HepG2 (cell line): ENCODE data around the gene GRAMD4. TPM values are rescaled to one million over a fixed set of nuclear protein-coding genes. Genes with fewer than 3 reads are reported as not detected.

Experiments
- CEBPB ChIP-seq: IDR thresholded peaks from 2 replicates; pipeline ENCODE4 v1.6.1; 2011; ENCODE audit warnings: low read depth, low read length, improper control_type of control experiment, borderline replicate concordance
- CENPX ChIP-seq: sonication (generic); formaldehyde crosslinking; IDR thresholded peaks from 2 replicates; pipeline ENCODE4 v1.9.0; 2021; ENCODE audit warnings: mild to moderate bottlenecking, missing genetic modification reagents, moderate library complexity
- JUNB ChIP-seq: sonication (generic); formaldehyde crosslinking; IDR thresholded peaks from 2 replicates; pipeline ENCODE4 v1.8.0; 2022; ENCODE audit warnings: missing genetic modification reagents, mild to moderate bottlenecking, borderline replicate concordance
- MIXL1 ChIP-seq: IDR thresholded peaks from 2 replicates; pipeline ENCODE4 v1.6.1; 2016
- NCOR1 ChIP-seq: fragments of 200-600 bp; sonication (generic); IDR thresholded peaks from 2 replicates; pipeline ENCODE4 v1.7.0; 2017; ENCODE audit warnings: antibody characterized with exemption, low read length, borderline replicate concordance
- PHF21A ChIP-seq: sonication (generic); formaldehyde crosslinking; IDR thresholded peaks from 2 replicates; pipeline ENCODE4 v1.5.0; 2020; ENCODE audit warnings: mild to moderate bottlenecking, missing genetic modification reagents
- PPARG ChIP-seq: conservative IDR thresholded peaks from 2 replicates; pipeline ENCODE4 v1.6.1; 2016; ENCODE audit warnings: missing biosample characterization, missing genetic modification reagents
- TBL1XR1 ChIP-seq: fragments of 150-350 bp; IDR thresholded peaks from 2 replicates; pipeline ENCODE4 v1.6.1; 2014; ENCODE audit warnings: borderline replicate concordance, low read length; ENCODE audit not compliant: partially characterized antibody
- TSC22D2 ChIP-seq: sonication (generic); formaldehyde crosslinking; IDR thresholded peaks from 2 replicates; pipeline ENCODE4 v1.5.1; 2020; ENCODE audit warnings: missing genetic modification reagents, mild to moderate bottlenecking, borderline replicate concordance
- ZBTB20 ChIP-seq: sonication (generic); formaldehyde crosslinking; IDR thresholded peaks from 2 replicates; pipeline ENCODE4 v1.8.1; 2023; ENCODE audit warnings: missing genetic modification reagents, low read depth, mild to moderate bottlenecking, borderline replicate concordance
- ZC3H13 ChIP-seq: sonication (generic); formaldehyde crosslinking; IDR thresholded peaks from 2 replicates; pipeline ENCODE4 v1.8.1; 2023; ENCODE audit warnings: mild to moderate bottlenecking, missing genetic modification reagents, moderate library complexity
- ZFP37 ChIP-seq: sonication (generic); formaldehyde crosslinking; IDR thresholded peaks from 2 replicates; pipeline ENCODE4 v1.4.0; 2020; ENCODE audit warnings: missing genetic modification reagents, borderline replicate concordance
- polyA plus RNA-seq, 8 experiments: library from polyadenylated mRNA; depleted of rRNA in 3 of 8; stranded (reverse) in 7 of 8; unstranded in 1 of 8; fragments of >200 nt; fragmentation: Illumina TruSeq in 4 of 8; extraction: Trizol in 4 of 8; gene quantifications; 2 replicates each; pipeline versions ENCODE4 v1.2.1 to v1.2.3, GENCODE V29; 2011 to 2016; ENCODE audit warnings: low read depth in 4 of 8, missing spikeins in 1 of 8, mixed read lengths in 1 of 8; ENCODE audit not compliant: insufficient read depth in 1 of 8
- total RNA-seq, 5 experiments: library from RNA; depleted of rRNA; stranded (reverse); fragments of >200 nt; fragmentation: Illumina TruSeq; extraction: Trizol; gene quantifications; 2 replicates each; pipeline ENCODE4 v1.2.3, GENCODE V29; 2016; ENCODE audit warnings: low read depth in 1 of 5
- TF ChIP-seq, protein P1 (sequence below): sonication (generic); formaldehyde crosslinking; IDR thresholded peaks from 2 replicates; pipeline ENCODE4 v1.4.0; 2020; ENCODE audit warnings: missing genetic modification reagents, mild to moderate bottlenecking, borderline replicate concordance
- TF ChIP-seq, protein P2 (sequence below): sonication (generic); formaldehyde crosslinking; IDR thresholded peaks from 2 replicates; pipeline ENCODE4 v1.4.0; 2020; ENCODE audit warnings: missing genetic modification reagents
- TF ChIP-seq, protein P3 (sequence below): sonication (generic); formaldehyde crosslinking; IDR thresholded peaks from 2 replicates; pipeline ENCODE4 v1.4.0; 2020; ENCODE audit warnings: mild to moderate bottlenecking, missing genetic modification reagents, borderline replicate concordance
- TF ChIP-seq, protein P4 (sequence below): sonication (generic); formaldehyde crosslinking; IDR thresholded peaks from 2 replicates; pipeline ENCODE4 v1.4.0; 2020; ENCODE audit warnings: missing genetic modification reagents

The GRAMD4 gene
- total and polyA plus RNA-seq, 2 of the 13 experiments (the other 11 are each of a cell fraction or from before 2014, with no cell fraction given), result 15.2 to 15.7 TPM

DNA sequence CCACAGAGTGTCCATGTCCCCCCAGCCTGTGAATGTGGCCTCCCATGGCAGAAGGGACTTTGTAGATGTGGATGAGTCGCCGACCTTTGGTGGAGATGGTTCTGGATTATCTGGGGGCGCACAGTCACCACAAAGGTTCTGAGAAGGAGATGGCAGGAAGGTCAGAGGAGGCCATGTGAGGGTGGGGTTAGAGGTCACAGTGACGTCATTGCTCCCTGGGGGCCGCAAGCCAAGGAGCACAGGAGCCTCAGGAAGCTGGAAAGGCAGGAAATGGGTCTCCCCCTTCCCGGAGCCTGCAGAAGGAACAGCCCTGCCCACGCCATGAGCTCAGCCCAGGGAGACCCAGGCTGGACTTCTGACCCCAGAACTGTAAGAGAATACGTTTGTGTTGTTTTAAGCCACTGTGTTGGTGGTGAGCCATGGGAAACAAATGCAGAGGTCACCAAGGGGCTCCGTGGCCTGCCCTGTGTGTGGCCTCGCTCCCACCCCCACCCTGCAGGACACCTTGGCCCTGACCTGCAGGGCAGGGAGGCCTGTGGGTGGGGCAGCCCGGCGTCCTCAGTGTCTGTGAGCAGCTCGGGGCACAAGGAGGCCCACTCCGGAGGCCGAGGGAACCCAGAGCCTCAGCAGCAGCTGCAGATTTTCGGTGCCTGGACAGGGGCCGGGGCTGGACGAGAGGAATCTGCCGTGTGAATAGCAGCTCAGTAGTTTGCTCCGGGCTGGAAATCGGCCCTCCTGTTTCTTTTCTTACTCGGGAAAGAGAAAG, 32.1 kb downstream of the GRAMD4 start (continued):
- TF ChIP-seq TSC22D2 (no peak), CENPX (CRISPR knock-in tag) (no peak), MIXL1 (CRISPR knock-in tag) (0 out of 2 replicates have a peak, but pooled peaks have one; percentile 24), ZC3H13 (no peak), ZBTB20 (peak; percentile 17; the same call in 1 of the 2 replicates), ZFP37 (CRISPR knock-in tag) (no peak), JUNB (CRISPR knock-in tag) (0 out of 2 replicates have a peak, but pooled peaks have one; percentile 19), TBL1XR1 (peak; percentile 82), NCOR1 (peak; percentile 94), PPARG (CRISPR knock-in tag) (peak; percentile 84), PHF21A (CRISPR knock-in tag) (peak; percentile 71), CEBPB (no peak)
- TF ChIP-seq, protein P1, sequence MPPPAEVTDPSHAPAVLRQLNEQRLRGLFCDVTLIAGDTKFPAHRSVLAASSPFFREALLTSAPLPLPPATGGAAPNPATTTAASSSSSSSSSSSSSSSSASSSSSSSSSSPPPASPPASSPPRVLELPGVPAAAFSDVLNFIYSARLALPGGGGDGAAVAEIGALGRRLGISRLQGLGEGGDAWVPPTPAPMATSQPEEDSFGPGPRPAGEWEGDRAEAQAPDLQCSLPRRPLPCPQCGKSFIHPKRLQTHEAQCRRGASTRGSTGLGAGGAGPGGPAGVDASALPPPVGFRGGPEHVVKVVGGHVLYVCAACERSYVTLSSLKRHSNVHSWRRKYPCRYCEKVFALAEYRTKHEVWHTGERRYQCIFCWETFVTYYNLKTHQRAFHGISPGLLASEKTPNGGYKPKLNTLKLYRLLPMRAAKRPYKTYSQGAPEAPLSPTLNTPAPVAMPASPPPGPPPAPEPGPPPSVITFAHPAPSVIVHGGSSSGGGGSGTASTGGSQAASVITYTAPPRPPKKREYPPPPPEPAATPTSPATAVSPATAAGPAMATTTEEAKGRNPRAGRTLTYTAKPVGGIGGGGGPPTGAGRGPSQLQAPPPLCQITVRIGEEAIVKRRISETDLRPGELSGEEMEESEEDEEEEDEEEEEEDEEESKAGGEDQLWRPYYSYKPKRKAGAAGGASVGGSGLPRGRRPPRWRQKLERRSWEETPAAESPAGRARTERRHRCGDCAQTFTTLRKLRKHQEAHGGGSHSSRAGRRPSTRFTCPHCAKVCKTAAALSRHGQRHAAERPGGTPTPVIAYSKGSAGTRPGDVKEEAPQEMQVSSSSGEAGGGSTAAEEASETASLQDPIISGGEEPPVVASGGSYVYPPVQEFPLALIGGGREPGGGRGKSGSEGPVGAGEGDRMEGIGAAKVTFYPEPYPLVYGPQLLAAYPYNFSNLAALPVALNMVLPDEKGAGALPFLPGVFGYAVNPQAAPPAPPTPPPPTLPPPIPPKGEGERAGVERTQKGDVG (CRISPR knock-in tag), result no peak
- TF ChIP-seq, protein P2, sequence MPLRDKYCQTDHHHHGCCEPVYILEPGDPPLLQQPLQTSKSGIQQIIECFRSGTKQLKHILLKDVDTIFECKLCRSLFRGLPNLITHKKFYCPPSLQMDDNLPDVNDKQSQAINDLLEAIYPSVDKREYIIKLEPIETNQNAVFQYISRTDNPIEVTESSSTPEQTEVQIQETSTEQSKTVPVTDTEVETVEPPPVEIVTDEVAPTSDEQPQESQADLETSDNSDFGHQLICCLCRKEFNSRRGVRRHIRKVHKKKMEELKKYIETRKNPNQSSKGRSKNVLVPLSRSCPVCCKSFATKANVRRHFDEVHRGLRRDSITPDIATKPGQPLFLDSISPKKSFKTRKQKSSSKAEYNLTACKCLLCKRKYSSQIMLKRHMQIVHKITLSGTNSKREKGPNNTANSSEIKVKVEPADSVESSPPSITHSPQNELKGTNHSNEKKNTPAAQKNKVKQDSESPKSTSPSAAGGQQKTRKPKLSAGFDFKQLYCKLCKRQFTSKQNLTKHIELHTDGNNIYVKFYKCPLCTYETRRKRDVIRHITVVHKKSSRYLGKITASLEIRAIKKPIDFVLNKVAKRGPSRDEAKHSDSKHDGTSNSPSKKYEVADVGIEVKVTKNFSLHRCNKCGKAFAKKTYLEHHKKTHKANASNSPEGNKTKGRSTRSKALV (CRISPR knock-in tag), result 0 out of 2 replicates have a peak, but pooled peaks have one; percentile 22
- TF ChIP-seq, protein P3, sequence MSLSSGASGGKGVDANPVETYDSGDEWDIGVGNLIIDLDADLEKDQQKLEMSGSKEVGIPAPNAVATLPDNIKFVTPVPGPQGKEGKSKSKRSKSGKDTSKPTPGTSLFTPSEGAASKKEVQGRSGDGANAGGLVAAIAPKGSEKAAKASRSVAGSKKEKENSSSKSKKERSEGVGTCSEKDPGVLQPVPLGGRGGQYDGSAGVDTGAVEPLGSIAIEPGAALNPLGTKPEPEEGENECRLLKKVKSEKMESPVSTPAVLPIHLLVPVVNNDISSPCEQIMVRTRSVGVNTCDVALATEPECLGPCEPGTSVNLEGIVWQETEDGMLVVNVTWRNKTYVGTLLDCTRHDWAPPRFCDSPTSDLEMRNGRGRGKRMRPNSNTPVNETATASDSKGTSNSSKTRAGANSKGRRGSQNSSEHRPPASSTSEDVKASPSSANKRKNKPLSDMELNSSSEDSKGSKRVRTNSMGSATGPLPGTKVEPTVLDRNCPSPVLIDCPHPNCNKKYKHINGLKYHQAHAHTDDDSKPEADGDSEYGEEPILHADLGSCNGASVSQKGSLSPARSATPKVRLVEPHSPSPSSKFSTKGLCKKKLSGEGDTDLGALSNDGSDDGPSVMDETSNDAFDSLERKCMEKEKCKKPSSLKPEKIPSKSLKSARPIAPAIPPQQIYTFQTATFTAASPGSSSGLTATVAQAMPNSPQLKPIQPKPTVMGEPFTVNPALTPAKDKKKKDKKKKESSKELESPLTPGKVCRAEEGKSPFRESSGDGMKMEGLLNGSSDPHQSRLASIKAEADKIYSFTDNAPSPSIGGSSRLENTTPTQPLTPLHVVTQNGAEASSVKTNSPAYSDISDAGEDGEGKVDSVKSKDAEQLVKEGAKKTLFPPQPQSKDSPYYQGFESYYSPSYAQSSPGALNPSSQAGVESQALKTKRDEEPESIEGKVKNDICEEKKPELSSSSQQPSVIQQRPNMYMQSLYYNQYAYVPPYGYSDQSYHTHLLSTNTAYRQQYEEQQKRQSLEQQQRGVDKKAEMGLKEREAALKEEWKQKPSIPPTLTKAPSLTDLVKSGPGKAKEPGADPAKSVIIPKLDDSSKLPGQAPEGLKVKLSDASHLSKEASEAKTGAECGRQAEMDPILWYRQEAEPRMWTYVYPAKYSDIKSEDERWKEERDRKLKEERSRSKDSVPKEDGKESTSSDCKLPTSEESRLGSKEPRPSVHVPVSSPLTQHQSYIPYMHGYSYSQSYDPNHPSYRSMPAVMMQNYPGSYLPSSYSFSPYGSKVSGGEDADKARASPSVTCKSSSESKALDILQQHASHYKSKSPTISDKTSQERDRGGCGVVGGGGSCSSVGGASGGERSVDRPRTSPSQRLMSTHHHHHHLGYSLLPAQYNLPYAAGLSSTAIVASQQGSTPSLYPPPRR (CRISPR knock-in tag), result peak; percentile 61; the same call in 1 of the 2 replicates
- TF ChIP-seq, protein P4, sequence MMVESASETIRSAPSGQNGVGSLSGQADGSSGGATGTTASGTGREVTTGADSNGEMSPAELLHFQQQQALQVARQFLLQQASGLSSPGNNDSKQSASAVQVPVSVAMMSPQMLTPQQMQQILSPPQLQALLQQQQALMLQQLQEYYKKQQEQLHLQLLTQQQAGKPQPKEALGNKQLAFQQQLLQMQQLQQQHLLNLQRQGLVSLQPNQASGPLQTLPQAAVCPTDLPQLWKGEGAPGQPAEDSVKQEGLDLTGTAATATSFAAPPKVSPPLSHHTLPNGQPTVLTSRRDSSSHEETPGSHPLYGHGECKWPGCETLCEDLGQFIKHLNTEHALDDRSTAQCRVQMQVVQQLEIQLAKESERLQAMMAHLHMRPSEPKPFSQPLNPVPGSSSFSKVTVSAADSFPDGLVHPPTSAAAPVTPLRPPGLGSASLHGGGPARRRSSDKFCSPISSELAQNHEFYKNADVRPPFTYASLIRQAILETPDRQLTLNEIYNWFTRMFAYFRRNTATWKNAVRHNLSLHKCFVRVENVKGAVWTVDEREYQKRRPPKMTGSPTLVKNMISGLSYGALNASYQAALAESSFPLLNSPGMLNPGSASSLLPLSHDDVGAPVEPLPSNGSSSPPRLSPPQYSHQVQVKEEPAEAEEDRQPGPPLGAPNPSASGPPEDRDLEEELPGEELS (CRISPR knock-in tag), result peak; percentile 78
